Measurements from ENCODE around the gene FRAT2. TPM values are rescaled to one million over a fixed set of nuclear protein-coding genes. Genes with fewer than 3 reads are reported as not detected.
"Not testable (repeated sequence)": the region's sequence is repeated elsewhere in the genome, so short reads cannot be mapped to it uniquely, and the experiment has no call there.

Gene FRAT2
- total and polyA plus RNA-seq, 4 donors = 2.7 to 15.1 (median 11.7) TPM

GRCh38 chr10:97349752-97350513, 15.4 kb upstream of the FRAT2 start (continued):
- no peak for TF ChIP-seq REST (IDR thresholded peaks at IDR 0.05)

GRCh38 chr10:97347317-97347716, 12.8 kb upstream of the FRAT2 start:
- no peak for TF ChIP-seq EGR1 (IDR thresholded peaks at IDR 0.05; ENCODE audit: low read depth in 2 of 2)
- TF ChIP-seq SP1 (IDR thresholded peaks at IDR 0.05) = no peak
- TF ChIP-seq YY1 (IDR thresholded peaks at IDR 0.05) = no peak
- no peak for TF ChIP-seq FOXA2 (IDR thresholded peaks at IDR 0.05)
- TF ChIP-seq HNF4A (conservative IDR thresholded peaks at IDR 0.05) = no peak
- no peak for TF ChIP-seq JUND (IDR thresholded peaks at IDR 0.05)
- no peak for TF ChIP-seq ZBTB33 (IDR thresholded peaks at IDR 0.05)
- TF ChIP-seq ATF3 (IDR thresholded peaks at IDR 0.05) = no peak
- no peak for TF ChIP-seq GABPA (IDR thresholded peaks at IDR 0.05 in 1 of 2, conservative IDR thresholded peaks at IDR 0.05 in 1 of 2)
- TF ChIP-seq RXRA (IDR thresholded peaks at IDR 0.05) = no peak
- TF ChIP-seq RAD21 (IDR thresholded peaks at IDR 0.05) = no peak
- TF ChIP-seq NR2F2 (IDR thresholded peaks at IDR 0.05) = no peak
- TF ChIP-seq TAF1 (conservative IDR thresholded peaks at IDR 0.05) = no peak
- no peak for TF ChIP-seq REST (IDR thresholded peaks at IDR 0.05)
- no peak for TF ChIP-seq MAX (IDR thresholded peaks at IDR 0.05)
- no peak for TF ChIP-seq FOXA1 (IDR thresholded peaks at IDR 0.05)
- no peak for TF ChIP-seq CTCF (IDR thresholded peaks at IDR 0.05; ENCODE audit: low read depth, low read length, missing input control)
- no peak for TF ChIP-seq HNF4G (IDR thresholded peaks at IDR 0.05)
- H3K27ac ChIP-seq (ENCODE audit: low read depth in 1 of 2, low read length in 2 of 2) = no peak overlapping the region
- H3K4me1 ChIP-seq (ENCODE audit: control insufficient read depth in 4 of 4, insufficient read depth in 4 of 4, low read length in 3 of 4) = no peaks in the 10 kb centered on the region

GRCh38 chr10:97343664-97344063, 9.1 kb upstream of the FRAT2 start:
- not testable (repeated sequence) for H3K9ac ChIP-seq (ENCODE audit: low read depth in 1 of 2, low read length in 2 of 2); H3K4me3 ChIP-seq (ENCODE audit: low read depth in 1 of 3, low read length in 3 of 3); H3K36me3 ChIP-seq (ENCODE audit: control insufficient read depth in 4 of 4, insufficient read depth in 3 of 4, low read depth in 1 of 4, low read length in 3 of 4); DNase-seq (ENCODE audit: low spot score); H3K27me3 ChIP-seq (ENCODE audit: control insufficient read depth in 4 of 4, insufficient read depth in 4 of 4, low read length in 3 of 4); H3K9me3 ChIP-seq (ENCODE audit: control insufficient read depth in 4 of 4, low read length in 3 of 4); H3K27ac ChIP-seq (ENCODE audit: low read depth in 1 of 2, low read length in 2 of 2); H3K4me1 ChIP-seq (ENCODE audit: control insufficient read depth in 4 of 4, insufficient read depth in 4 of 4, low read length in 3 of 4)
- WGBS = 93% methylated on average over 6 of the region's 6 CpGs

More at GRCh38 chr10:97347317-97347716, 12.8 kb upstream of the FRAT2 start:
- no peaks in the 10 kb centered on the region for H3K27me3 ChIP-seq (ENCODE audit: control insufficient read depth in 4 of 4, insufficient read depth in 4 of 4, low read length in 3 of 4)
- H3K9me3 ChIP-seq (ENCODE audit: control insufficient read depth in 4 of 4, low read length in 3 of 4) = no peaks in the 10 kb centered on the region
- WGBS = 98% methylated on average over 4 of the region's 4 CpGs
- no peak overlapping the region for H3K9ac ChIP-seq (ENCODE audit: low read depth in 1 of 2, low read length in 2 of 2)
- DNase-seq (ENCODE audit: low spot score) = no peak
- H3K36me3 ChIP-seq (ENCODE audit: control insufficient read depth in 4 of 4, insufficient read depth in 3 of 4, low read depth in 1 of 4, low read length in 3 of 4) = peaks cover 0 to 4% (median 0%) of the 10 kb centered on the region in 4 donors
- H3K4me3 ChIP-seq (ENCODE audit: low read depth in 1 of 3, low read length in 3 of 3) = no peak overlapping the region
